Neural progenitor cell (in vitro differentiated cells): Measurements from ENCODE around the gene C10orf62. TPM values are rescaled to one million over a fixed set of nuclear protein-coding genes. Genes with fewer than 3 reads are reported as not detected.

Experiments used
- DNase-seq: peaks from one replicate; pipeline ENCODE4 v3.0.0-alpha.2; 2016; ENCODE audit warnings: low spot score
- H2AFZ ChIP-seq: fragments of 200-600 bp; sonication (generic); replicated peaks from 2 replicates; pipeline ENCODE4 v1.6.1; 2016; ENCODE audit warnings: antibody characterized with exemption
- H3F3A ChIP-seq: fragments of 200-600 bp; sonication (generic); 2 replicates; pipeline ENCODE4 v1.6.1; 2016; ENCODE audit warnings: antibody characterized with exemption, low read depth
- H3K27ac ChIP-seq: fragments of 200-600 bp; sonication (generic); 2 replicates; pipeline ENCODE4 v1.5.1; 2016; ENCODE audit warnings: mild to moderate bottlenecking
- H3K27me3 ChIP-seq: fragments of 200-600 bp; sonication (generic); 2 replicates; pipeline ENCODE4 v1.6.1; 2016; ENCODE audit warnings: mild to moderate bottlenecking, moderate library complexity
- H3K36me3 ChIP-seq: fragments of 200-600 bp; sonication (generic); 2 replicates; pipeline ENCODE4 v1.5.1; 2016
- H3K4me1 ChIP-seq: fragments of 200-600 bp; sonication (generic); 2 replicates; pipeline ENCODE4 v1.6.1; 2016; ENCODE audit warnings: mixed run types
- H3K4me2 ChIP-seq: fragments of 200-600 bp; sonication (generic); 2 replicates; pipeline ENCODE4 v1.6.1; 2016
- H3K4me3 ChIP-seq: fragments of 200-600 bp; sonication (generic); 2 replicates; pipeline ENCODE4 v1.5.1; 2016
- H3K79me2 ChIP-seq: fragments of 200-600 bp; sonication (generic); 2 replicates; pipeline ENCODE4 v1.6.1; 2016; ENCODE audit warnings: low read depth
- H3K9ac ChIP-seq: fragments of 200-600 bp; sonication (generic); 2 replicates; pipeline ENCODE4 v1.6.1; 2016
- H3K9me3 ChIP-seq: fragments of 200-600 bp; sonication (generic); 2 replicates; pipeline ENCODE4 v1.5.1; 2016; ENCODE audit warnings: low read depth
- H4K20me1 ChIP-seq: fragments of 200-600 bp; sonication (generic); 2 replicates; pipeline ENCODE4 v1.6.1; 2016; ENCODE audit warnings: low read depth
- H3K27ac Mint-ChIP-seq: 3 replicates; pipeline ENCODE4 v1.8.0; 2021; ENCODE audit warnings: mixed read lengths
- H3K27me3 Mint-ChIP-seq: 2 replicates; pipeline ENCODE4 v1.8.0; 2022; ENCODE audit warnings: low read depth, mild to moderate bottlenecking, inconsistent platforms, moderate library complexity, mixed read lengths; ENCODE audit not compliant: insufficient read depth
- H3K36me3 Mint-ChIP-seq: 3 replicates; pipeline ENCODE4 v1.8.0; 2021; ENCODE audit warnings: mixed read lengths
- H3K4me1 Mint-ChIP-seq: 3 replicates; pipeline ENCODE4 v1.8.0; 2021; ENCODE audit warnings: mixed read lengths
- H3K4me3 Mint-ChIP-seq: 3 replicates; pipeline ENCODE4 v1.8.0; 2021; ENCODE audit warnings: mild to moderate bottlenecking, moderate library complexity, mixed read lengths
- H3K9me3 Mint-ChIP-seq: 3 replicates; pipeline ENCODE4 v1.8.0; 2020; ENCODE audit warnings: mixed read lengths
- EZH2 ChIP-seq: fragments of 200-600 bp; sonication (generic); IDR thresholded peaks from 2 replicates; pipeline ENCODE4 v1.6.1; 2017; ENCODE audit warnings: antibody characterized with exemption, mild to moderate bottlenecking, moderate library complexity
- EZH2phosphoT487 ChIP-seq: fragments of 200-600 bp; sonication (generic); IDR thresholded peaks from 2 replicates; pipeline ENCODE4 v1.6.1; 2017; ENCODE audit warnings: antibody characterized with exemption
- total RNA-seq: library from RNA; depleted of rRNA; stranded (reverse); fragments of >200 nt; gene quantifications from 2 replicates; pipeline ENCODE4 v1.2.3, GENCODE V29; 2015; ENCODE audit warnings: low replicate concordance
- TF ChIP-seq, protein P1 (sequence below): fragments of 200-600 bp; sonication (generic); IDR thresholded peaks from 2 replicates; pipeline ENCODE4 v1.5.1; 2017; ENCODE audit warnings: antibody characterized with exemption, mild to moderate bottlenecking

The C10orf62 gene
- total RNA-seq, 1 donor from 2014 or later: not detected

DNA sequence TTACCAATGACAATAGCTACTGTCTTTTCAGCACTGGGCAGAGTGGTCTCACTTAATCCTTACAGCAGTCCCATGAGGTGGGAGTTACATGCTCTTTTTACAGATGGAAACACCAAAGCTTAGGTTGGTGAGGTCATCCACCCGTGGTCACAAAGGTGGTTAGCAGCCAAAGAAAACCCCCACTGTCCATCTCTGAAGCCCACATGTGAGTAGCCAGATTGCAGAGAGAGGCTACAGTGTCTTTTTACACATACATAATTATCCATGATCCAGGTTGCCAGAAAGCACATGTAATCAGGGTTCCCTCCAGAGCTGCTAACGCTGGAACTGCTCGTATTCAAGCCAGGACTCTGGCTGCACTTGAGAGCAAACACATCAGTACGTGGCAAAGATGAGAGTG, 41.6 kb upstream of the C10orf62 start:
- no peak overlapping the region for H3K27ac ChIP-seq
- H3K9me3 ChIP-seq: no peaks in the 10 kb centered on the region
- H2AFZ ChIP-seq: no peak overlapping the region
- H3K27me3 ChIP-seq: no peaks in the 10 kb centered on the region
- Mint-ChIP-seq H3K27ac (peak overlapping the region; percentile 66), H3K4me3 (no peak overlapping the region), H3K27me3 (peaks cover 7% of the 10 kb centered on the region), H3K36me3 (no peaks in the 10 kb centered on the region), H3K9me3 (no peaks in the 10 kb centered on the region), H3K4me1 (peaks cover 62% of the 10 kb centered on the region)
- no peak overlapping the region for H3K4me2 ChIP-seq
- no peaks in the 10 kb centered on the region for H4K20me1 ChIP-seq
- H3K4me3 ChIP-seq: no peak overlapping the region
- H3F3A ChIP-seq: peaks cover 24% of the 10 kb centered on the region
- H3K36me3 ChIP-seq: no peaks in the 10 kb centered on the region
- H3K9ac ChIP-seq: no peak overlapping the region
- no peaks in the 10 kb centered on the region for H3K79me2 ChIP-seq
- no peak for DNase-seq
- H3K4me1 ChIP-seq: peaks cover 34% of the 10 kb centered on the region
- TF ChIP-seq EZH2phosphoT487 (no peak), EZH2 (no peak)
- TF ChIP-seq, protein P1, sequence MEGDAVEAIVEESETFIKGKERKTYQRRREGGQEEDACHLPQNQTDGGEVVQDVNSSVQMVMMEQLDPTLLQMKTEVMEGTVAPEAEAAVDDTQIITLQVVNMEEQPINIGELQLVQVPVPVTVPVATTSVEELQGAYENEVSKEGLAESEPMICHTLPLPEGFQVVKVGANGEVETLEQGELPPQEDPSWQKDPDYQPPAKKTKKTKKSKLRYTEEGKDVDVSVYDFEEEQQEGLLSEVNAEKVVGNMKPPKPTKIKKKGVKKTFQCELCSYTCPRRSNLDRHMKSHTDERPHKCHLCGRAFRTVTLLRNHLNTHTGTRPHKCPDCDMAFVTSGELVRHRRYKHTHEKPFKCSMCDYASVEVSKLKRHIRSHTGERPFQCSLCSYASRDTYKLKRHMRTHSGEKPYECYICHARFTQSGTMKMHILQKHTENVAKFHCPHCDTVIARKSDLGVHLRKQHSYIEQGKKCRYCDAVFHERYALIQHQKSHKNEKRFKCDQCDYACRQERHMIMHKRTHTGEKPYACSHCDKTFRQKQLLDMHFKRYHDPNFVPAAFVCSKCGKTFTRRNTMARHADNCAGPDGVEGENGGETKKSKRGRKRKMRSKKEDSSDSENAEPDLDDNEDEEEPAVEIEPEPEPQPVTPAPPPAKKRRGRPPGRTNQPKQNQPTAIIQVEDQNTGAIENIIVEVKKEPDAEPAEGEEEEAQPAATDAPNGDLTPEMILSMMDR: no peak

DNA sequence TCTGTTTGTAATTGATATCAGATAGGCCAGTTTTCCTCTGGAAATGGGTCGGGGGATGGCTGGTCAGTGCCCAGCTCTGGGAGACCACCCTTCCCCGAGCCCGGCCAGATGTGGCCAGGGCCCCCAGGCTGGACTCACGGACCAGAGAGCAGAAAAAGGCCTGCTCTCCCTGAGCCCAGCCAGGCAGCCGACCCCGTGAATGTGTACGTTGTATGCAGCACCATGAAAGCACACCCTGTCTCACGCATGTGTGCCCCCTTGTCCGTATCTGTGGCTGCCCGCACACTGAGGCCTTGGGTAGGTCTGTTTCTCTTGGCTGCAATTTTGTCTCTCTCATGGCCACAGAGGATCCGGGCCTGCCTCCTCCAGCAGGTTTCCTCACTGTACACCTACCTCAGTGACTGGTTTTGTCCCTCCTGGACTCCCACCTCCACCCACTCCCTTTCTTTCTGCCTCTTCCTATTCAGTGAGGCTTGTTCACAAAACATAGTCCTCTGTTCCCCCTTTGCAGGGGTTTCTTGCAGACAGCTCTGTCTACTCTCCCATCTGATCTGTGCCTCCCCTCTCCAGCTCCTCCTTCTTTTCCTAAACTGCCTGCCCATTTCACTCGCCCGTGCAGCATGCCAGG, 40.6 kb upstream of the C10orf62 start:
- Mint-ChIP-seq H3K36me3 (no peaks in the 10 kb centered on the region), H3K27me3 (peaks cover 8% of the 10 kb centered on the region), H3K9me3 (no peaks in the 10 kb centered on the region), H3K4me1 (peaks cover 61% of the 10 kb centered on the region), H3K27ac (peak overlapping the region; percentile 85), H3K4me3 (peak overlapping the region; percentile 31)
- no peaks in the 10 kb centered on the region for H4K20me1 ChIP-seq
- no peaks in the 10 kb centered on the region for H3K36me3 ChIP-seq
- H3K9me3 ChIP-seq: no peaks in the 10 kb centered on the region
- H3F3A ChIP-seq: peaks cover 31% of the 10 kb centered on the region
- peak overlapping the region; percentile 70 for H3K4me2 ChIP-seq
- no peaks in the 10 kb centered on the region for H3K27me3 ChIP-seq
- H3K79me2 ChIP-seq: no peaks in the 10 kb centered on the region
- TF ChIP-seq EZH2phosphoT487 (no peak), EZH2 (no peak)
- TF ChIP-seq, protein P1: no peak
- no peak overlapping the region for H3K27ac ChIP-seq
- H3K4me3 ChIP-seq: no peak overlapping the region
- H3K4me1 ChIP-seq: peaks cover 36% of the 10 kb centered on the region
- no peak overlapping the region for H3K9ac ChIP-seq
- DNase-seq: no peak
- no peak overlapping the region for H2AFZ ChIP-seq

DNA sequence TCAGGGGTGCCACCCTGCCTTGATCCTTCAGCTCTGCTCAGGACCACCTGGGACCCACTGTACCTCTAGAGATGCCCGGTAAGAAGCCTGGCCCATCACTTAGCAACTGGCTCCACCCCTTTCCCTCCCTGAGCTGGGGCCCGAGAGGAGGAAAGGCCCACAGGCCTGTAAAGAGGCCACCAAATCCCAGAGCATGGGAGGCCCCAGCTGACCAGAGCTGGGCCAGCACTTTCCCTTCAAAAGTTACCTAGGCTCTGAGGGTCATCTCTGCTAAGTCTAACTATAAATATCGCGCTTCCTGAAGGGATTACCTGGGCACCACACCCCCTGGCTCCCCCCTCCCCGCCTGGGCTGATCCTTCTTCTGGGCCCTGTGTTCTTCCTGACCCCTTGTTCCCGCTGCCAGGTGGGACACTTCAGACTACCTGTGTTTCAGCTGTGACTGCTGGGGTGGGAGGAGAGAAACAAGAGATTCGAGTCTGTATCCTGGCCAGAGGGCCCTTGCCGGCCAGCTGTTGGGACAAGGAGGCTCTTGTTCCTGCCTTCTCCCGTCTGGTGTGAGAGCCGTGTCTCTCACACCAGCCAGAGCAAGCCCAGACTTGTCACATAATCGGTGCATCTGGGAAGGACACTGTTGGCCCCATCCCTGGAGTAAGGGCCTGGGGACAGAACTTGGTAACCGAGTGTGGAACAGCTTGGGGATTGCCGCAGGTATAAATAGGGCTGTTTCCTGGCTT, 39.8 kb upstream of the C10orf62 start:
- Histone ChIP-seq H3K27ac (peak overlapping the region; percentile 74), H4K20me1 (no peaks in the 10 kb centered on the region), H3K79me2 (no peaks in the 10 kb centered on the region), H3K9ac (peak overlapping the region; percentile 5), H3K36me3 (no peaks in the 10 kb centered on the region), H3F3A (peaks cover 32% of the 10 kb centered on the region), H2AFZ (peak overlapping the region; percentile 11), H3K27me3 (no peaks in the 10 kb centered on the region), H3K9me3 (no peaks in the 10 kb centered on the region), H3K4me3 (no peak overlapping the region), H3K4me1 (peaks cover 39% of the 10 kb centered on the region), H3K4me2 (peak overlapping the region; percentile 70)
- TF ChIP-seq EZH2: no peak
- no peak for TF ChIP-seq EZH2phosphoT487
- TF ChIP-seq, protein P1: no peak
- H3K27ac Mint-ChIP-seq: peak overlapping the region; percentile 85
- H3K27me3 Mint-ChIP-seq: peaks cover 8% of the 10 kb centered on the region
- no peaks in the 10 kb centered on the region for H3K36me3 Mint-ChIP-seq
- peaks cover under 1% of the 10 kb centered on the region for H3K9me3 Mint-ChIP-seq
- H3K4me1 Mint-ChIP-seq: peaks cover 60% of the 10 kb centered on the region
- DNase-seq: peak; percentile 69
- peak overlapping the region; percentile 31 for H3K4me3 Mint-ChIP-seq
